GM23248 (cell line): ENCODE data around the gene CDKL5.

Source experiments
- EZH2 ChIP-seq: fragments of 200-600 bp; sonication (generic); IDR thresholded peaks from 2 replicates; pipeline ENCODE4 v1.6.1; 2018; ENCODE audit warnings: antibody characterized with exemption, mild to moderate bottlenecking; ENCODE audit not compliant: insufficient read depth, poor library complexity, severe bottlenecking
- EZH2phosphoT487 ChIP-seq: fragments of 200-600 bp; sonication (generic); IDR thresholded peaks from 2 replicates; pipeline ENCODE4 v1.6.1; 2018; ENCODE audit warnings: antibody characterized with exemption, moderate library complexity, mild to moderate bottlenecking, low read depth; ENCODE audit not compliant: insufficient read depth

DNA sequence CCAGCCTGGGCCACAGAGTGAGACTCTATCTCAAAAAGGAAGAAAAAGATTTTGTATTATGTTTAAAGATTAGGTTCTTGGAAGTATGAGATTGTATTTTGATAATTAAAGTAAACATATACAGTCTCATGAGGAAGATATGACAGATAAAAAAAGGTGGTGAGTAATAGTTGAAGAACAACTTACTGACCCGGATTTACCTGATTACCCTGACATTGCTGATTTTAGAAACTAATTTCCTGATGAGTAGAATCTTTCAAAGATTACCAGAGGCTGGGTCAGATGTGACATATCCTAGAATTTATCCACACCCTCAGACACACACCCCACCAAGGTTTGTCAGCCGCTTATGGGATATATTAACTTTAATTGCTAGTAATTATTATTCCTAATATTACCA is 9.5 kb downstream of the CDKL5 start:
- no peak for TF ChIP-seq EZH2phosphoT487
- TF ChIP-seq EZH2, result no peak
